Measurements from ENCODE around the gene BAZ2A.
A peak's percentile ranks its signal among the peaks of the same experiment; 100 is the strongest.

Gene BAZ2A

GRCh38 chr12:56635806-56636674, 5.9 kb upstream of the BAZ2A start:
- peak; percentile 86 for DNase-seq (ENCODE audit: low read depth)

- DNase-seq (ENCODE audit: low read depth), result peak; percentile 74
Observed at GRCh38 chr12:56634837-56635791, 5.0 kb upstream of the BAZ2A start.

GRCh38 chr12:56634242-56634836, 4.2 kb upstream of the BAZ2A start:
- no peak for DNase-seq (ENCODE audit: low read depth)

- DNase-seq (ENCODE audit: low read depth), result no peak
Observed at GRCh38 chr12:56633468-56634241, 3.5 kb upstream of the BAZ2A start.

- DNase-seq (ENCODE audit: low read depth), result no peak
Observed at GRCh38 chr12:56632701-56633467, 2.8 kb upstream of the BAZ2A start.

- DNase-seq (ENCODE audit: low read depth), result peak; percentile 38
Observed at GRCh38 chr12:56631790-56632700, 1.9 kb upstream of the BAZ2A start.

GRCh38 chr12:56629459-56630179, 507 bp downstream of the BAZ2A start:
- no peak for DNase-seq (ENCODE audit: low read depth)

- DNase-seq (ENCODE audit: low read depth), result peak; percentile 89
Observed at GRCh38 chr12:56628671-56629458, 1.3 kb downstream of the BAZ2A start.

GRCh38 chr12:56626701-56627100, 3.4 kb downstream of the BAZ2A start:
- no peak for DNase-seq (ENCODE audit: low read depth)

- no peak for DNase-seq (ENCODE audit: low read depth)
Observed at GRCh38 chr12:56622535-56622934, 7.6 kb downstream of the BAZ2A start.

- no peak for DNase-seq (ENCODE audit: low read depth)
Observed at GRCh38 chr12:56616925-56617324, 13.2 kb downstream of the BAZ2A start.

GRCh38 chr12:56616244-56616643, 13.9 kb downstream of the BAZ2A start:
- no peak for DNase-seq (ENCODE audit: low read depth)

- DNase-seq (ENCODE audit: low read depth), result no peak
Observed at GRCh38 chr12:56614627-56615026, 15.5 kb downstream of the BAZ2A start.

GRCh38 chr12:56604355-56604754, 25.8 kb downstream of the BAZ2A start:
- no peak for DNase-seq (ENCODE audit: low read depth)

- peak; percentile 34 for DNase-seq (ENCODE audit: low read depth)
Observed at GRCh38 chr12:56602239-56602638, 27.9 kb downstream of the BAZ2A start.

GRCh38 chr12:56601503-56601902, 28.6 kb downstream of the BAZ2A start:
- DNase-seq (ENCODE audit: low read depth), result no peak

GRCh38 chr12:56600753-56601152, 29.4 kb downstream of the BAZ2A start:
- DNase-seq (ENCODE audit: low read depth), result no peak

- DNase-seq (ENCODE audit: low read depth), result no peak
Observed at GRCh38 chr12:56599797-56600196, 30.3 kb downstream of the BAZ2A start.
